Kidney epithelial cell (primary cell): ENCODE data around the gene RAD51B. TPM values are rescaled to one million over a fixed set of nuclear protein-coding genes. Genes with fewer than 3 reads are reported as not detected.

Source experiments
- DNase-seq: peaks from one replicate; pipeline ENCODE4 v3.0.0-alpha.2; 2010; ENCODE audit warnings: low read depth
- H3K27me3 ChIP-seq: 2 replicates; pipeline ENCODE4 v1.6.0; 2011; ENCODE audit warnings: low read length; ENCODE audit not compliant: control insufficient read depth, insufficient read depth
- H3K36me3 ChIP-seq: 2 replicates; pipeline ENCODE4 v1.5.1; 2011; ENCODE audit warnings: low read length; ENCODE audit not compliant: control insufficient read depth, insufficient read depth
- H3K4me3 ChIP-seq: 2 replicates; pipeline ENCODE4 v1.5.1; 2011; ENCODE audit warnings: low read depth, mild to moderate bottlenecking, control low read depth, low read length
- total RNA-seq: library from RNA; depleted of rRNA; stranded (reverse); fragments of >200 nt; gene quantifications from 2 replicates; pipeline ENCODE4 v1.2.3, GENCODE V29; 2015
- TF ChIP-seq, protein P1 (sequence below): IDR thresholded peaks from 2 replicates; pipeline ENCODE4 v1.5.1; 2011; ENCODE audit warnings: mild to moderate bottlenecking, moderate library complexity, low read length, control low read depth, inconsistent platforms; ENCODE audit not compliant: insufficient read depth, poor library complexity, severe bottlenecking

The RAD51B gene
- total RNA-seq, 1 donor from 2014 or later = 9.5 TPM

DNA sequence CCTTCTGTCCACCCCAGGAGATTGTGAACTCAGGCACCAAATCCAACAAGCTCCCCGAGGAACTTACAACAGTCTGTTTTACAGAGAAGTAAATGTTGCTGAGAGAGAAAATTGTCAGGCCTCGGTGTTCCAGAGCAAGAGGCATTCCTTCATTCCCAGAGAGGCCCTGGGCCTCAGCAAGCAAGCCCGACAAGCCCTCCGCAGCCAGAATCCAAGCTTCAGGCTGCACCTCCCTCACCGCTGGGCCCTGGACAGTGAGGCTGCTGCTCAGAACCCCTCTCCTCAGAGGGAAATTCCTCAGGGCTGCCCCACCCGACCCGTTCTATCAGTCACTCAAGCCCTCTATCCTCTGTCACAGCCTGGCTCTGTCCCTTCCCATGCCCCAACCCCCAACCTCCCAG, 916.9 kb downstream of the RAD51B start:
- no peak for DNase-seq
- TF ChIP-seq, protein P1, sequence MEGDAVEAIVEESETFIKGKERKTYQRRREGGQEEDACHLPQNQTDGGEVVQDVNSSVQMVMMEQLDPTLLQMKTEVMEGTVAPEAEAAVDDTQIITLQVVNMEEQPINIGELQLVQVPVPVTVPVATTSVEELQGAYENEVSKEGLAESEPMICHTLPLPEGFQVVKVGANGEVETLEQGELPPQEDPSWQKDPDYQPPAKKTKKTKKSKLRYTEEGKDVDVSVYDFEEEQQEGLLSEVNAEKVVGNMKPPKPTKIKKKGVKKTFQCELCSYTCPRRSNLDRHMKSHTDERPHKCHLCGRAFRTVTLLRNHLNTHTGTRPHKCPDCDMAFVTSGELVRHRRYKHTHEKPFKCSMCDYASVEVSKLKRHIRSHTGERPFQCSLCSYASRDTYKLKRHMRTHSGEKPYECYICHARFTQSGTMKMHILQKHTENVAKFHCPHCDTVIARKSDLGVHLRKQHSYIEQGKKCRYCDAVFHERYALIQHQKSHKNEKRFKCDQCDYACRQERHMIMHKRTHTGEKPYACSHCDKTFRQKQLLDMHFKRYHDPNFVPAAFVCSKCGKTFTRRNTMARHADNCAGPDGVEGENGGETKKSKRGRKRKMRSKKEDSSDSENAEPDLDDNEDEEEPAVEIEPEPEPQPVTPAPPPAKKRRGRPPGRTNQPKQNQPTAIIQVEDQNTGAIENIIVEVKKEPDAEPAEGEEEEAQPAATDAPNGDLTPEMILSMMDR = no peak

DNA sequence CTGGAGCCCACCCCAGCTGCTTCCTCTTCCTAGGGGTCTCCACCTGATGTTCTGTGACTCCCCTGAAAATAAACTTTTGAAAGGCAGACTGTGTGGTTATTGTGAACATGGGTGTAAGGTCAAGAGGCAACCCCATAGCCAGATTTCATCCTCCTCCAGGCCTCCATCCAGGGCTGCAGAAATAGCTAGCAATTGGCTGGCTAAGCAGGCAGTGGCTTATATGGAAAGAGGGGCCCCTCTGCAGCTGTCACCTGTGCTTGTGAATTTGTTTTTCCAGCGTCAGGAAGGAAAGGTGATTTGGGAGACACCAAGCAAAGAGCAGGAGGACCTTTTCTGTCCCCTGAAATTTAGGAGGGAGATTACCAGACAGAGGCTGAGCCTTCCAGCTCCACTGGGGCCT, 917.5 kb downstream of the RAD51B start:
- Histone ChIP-seq H3K36me3 (no peaks in the 10 kb centered on the region), H3K4me3 (no peak overlapping the region), H3K27me3 (no peaks in the 10 kb centered on the region)
- TF ChIP-seq, protein P1 = no peak
- DNase-seq = no peak

More for the DNA sequence above, 916.9 kb downstream of the RAD51B start:
- Histone ChIP-seq H3K36me3 (no peaks in the 10 kb centered on the region), H3K27me3 (no peaks in the 10 kb centered on the region), H3K4me3 (no peak overlapping the region)

DNA sequence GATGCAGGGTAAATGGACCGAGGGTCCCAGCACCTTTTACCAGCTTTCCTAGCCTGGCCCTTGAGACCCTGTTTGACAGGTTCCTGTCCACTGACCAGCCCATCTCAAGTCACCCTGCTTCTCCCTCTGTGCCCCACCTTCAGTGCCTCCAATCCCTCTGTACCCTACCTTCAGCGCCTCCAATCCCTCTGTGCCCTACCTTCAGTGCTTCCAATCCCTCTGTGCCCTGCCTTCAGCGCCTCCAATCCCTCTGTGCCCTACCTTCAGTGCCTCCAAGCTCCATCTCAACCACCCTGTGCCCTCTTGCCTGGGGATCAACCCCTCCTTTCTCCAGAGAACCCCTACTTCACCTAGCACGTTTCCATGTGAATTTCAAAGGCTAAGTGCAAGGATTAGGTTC, 919.0 kb downstream of the RAD51B start:
- DNase-seq = no peak
- TF ChIP-seq, protein P1 = no peak
- H3K4me3 ChIP-seq = no peak overlapping the region
- no peaks in the 10 kb centered on the region for H3K27me3 ChIP-seq
- H3K36me3 ChIP-seq = no peaks in the 10 kb centered on the region

DNA sequence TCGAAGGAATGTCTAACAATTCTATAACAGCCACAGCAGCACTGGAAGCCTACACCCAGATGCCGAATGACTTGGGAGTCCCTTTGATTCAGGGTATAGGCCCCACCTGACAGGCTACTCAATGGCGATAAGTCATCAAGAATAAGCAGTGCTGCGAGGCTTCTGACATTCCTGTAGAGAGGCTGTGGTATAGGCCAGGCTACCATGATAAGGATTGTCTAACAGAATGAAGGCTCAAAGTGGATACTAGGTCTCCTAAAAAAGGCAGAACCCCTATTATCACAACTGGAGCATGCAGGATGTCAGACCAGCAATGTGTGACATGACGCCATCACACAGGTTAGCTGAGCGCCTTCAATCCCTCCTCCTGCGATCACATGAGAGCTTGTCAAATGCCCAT, 920.1 kb downstream of the RAD51B start:
- Histone ChIP-seq H3K27me3 (no peaks in the 10 kb centered on the region), H3K36me3 (no peaks in the 10 kb centered on the region), H3K4me3 (no peak overlapping the region)
- no peak for DNase-seq
- TF ChIP-seq, protein P1 = no peak

DNA sequence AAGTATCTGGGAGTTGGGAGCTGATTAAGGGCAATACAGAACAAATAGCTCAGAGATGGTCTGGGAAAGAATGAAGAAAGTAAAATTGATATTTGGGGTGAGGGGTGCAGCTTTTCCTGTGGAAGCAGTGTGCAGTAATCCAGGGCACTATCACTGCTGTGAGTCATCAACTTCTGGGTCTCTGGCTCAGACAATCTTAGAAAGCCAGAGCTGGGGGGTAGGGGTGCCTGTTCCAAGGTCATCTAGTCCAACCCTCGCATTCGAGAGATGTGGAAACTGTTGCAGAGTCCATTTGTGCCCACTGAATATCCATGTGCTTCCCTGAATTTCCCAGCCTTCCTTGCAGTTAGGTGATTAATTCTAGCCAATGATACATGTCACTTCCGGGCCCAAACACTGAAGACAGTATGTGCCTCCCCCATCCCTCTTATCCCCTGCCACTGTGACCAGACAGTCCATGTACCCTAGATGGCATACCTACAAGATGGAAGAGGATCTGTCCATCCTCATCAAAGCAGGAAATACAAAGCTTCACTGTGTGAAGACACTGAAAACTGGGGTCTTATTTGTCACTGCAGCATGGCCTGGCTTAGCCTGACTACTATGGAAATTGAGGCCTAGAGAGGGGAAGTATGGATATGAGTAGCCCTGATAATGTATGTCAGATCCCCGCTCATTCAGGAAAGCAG, 921.4 kb downstream of the RAD51B start:
- DNase-seq = no peak
- Histone ChIP-seq H3K4me3 (no peak overlapping the region), H3K27me3 (no peaks in the 10 kb centered on the region), H3K36me3 (no peaks in the 10 kb centered on the region)
- TF ChIP-seq, protein P1 = no peak

DNA sequence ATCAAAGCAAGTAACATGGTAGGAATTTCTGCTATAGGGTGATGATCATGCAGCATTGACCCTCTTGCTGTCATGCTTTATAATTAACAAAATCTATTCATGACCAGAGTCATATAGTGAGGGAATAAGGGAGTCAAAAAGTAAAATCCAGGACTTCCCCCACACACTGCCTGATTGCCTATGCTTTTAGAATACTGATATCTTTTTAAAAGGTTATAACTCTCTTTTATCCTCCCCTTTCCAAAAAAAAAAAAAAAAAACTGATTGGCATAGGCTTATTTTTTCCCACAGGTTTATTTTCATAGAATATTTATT, 921.9 kb downstream of the RAD51B start:
- H3K36me3 ChIP-seq = no peaks in the 10 kb centered on the region
- H3K27me3 ChIP-seq = no peaks in the 10 kb centered on the region
- no peak for DNase-seq
- TF ChIP-seq, protein P1 = no peak
- H3K4me3 ChIP-seq = no peak overlapping the region
